Calu3 (cell line): Measurements from ENCODE around the gene EXD3. TPM values are rescaled to one million over a fixed set of nuclear protein-coding genes. Genes with fewer than 3 reads are reported as not detected.
"Not testable (repeated sequence)": the region's sequence is repeated elsewhere in the genome, so short reads cannot be mapped to it uniquely, and the experiment has no call there.

Experiments used
- BruUV-seq: library from RNA; stranded (reverse); fragments of 400-500 nt; replicated peaks from 2 replicates; lab custom pipeline; 2021; lab: Mats Ljungman, UMichigan
- CTCF ChIA-PET: fragments of 300-600 bp; sonication (Branson Sonifier 250); formaldehyde crosslinking; loops from one replicate; lab custom pipeline; 2022; ENCODE audit warnings: antibody characterized with exemption; lab: Charles Lee
- DNase-seq: peaks from one replicate; pipeline ENCODE4 v3.0.0; 2022
- H3K27ac Mint-ChIP-seq: one replicate; pipeline ENCODE4 v1.8.0; 2022; ENCODE audit warnings: mixed read lengths; ENCODE audit not compliant: unreplicated experiment
- H3K27me3 Mint-ChIP-seq: one replicate; pipeline ENCODE4 v1.8.0; 2022; ENCODE audit warnings: mixed read lengths; ENCODE audit not compliant: unreplicated experiment
- H3K36me3 Mint-ChIP-seq: one replicate; pipeline ENCODE4 v1.8.0; 2022; ENCODE audit warnings: mild to moderate bottlenecking, moderate library complexity, mixed read lengths; ENCODE audit not compliant: insufficient read depth, unreplicated experiment
- H3K4me1 Mint-ChIP-seq: one replicate; pipeline ENCODE4 v1.8.0; 2022; ENCODE audit warnings: mild to moderate bottlenecking, low read depth, mixed read lengths; ENCODE audit not compliant: unreplicated experiment
- H3K4me3 Mint-ChIP-seq: one replicate; pipeline ENCODE4 v1.8.0; 2022; ENCODE audit warnings: mild to moderate bottlenecking, low read depth, moderate library complexity, mixed read lengths; ENCODE audit not compliant: unreplicated experiment
- H3K9me3 Mint-ChIP-seq: one replicate; pipeline ENCODE4 v1.8.0; 2022; ENCODE audit warnings: low read depth, mixed read lengths; ENCODE audit not compliant: unreplicated experiment
- CTCF ChIP-seq: fragments of 200-600 bp; IDR thresholded peaks from one replicate; pipeline ENCODE4 v1.8.0; 2022; ENCODE audit warnings: antibody characterized with exemption; ENCODE audit not compliant: unreplicated experiment
- intact Hi-C: fragments of 100-400 bp; cut with micrococcal nuclease; formaldehyde crosslinking; loops from one replicate; pipeline ENCODE4 v1.10.0; 2022; ENCODE audit not compliant: unreplicated experiment
- total RNA-seq: library from RNA; stranded (reverse); gene quantifications from 2 replicates; pipeline ENCODE4 v1.2.3, GENCODE V29; 2022

Gene EXD3
- total RNA-seq, 1 experiment from 2014 or later = 13.2 TPM

- no peak for TF ChIP-seq CTCF
- H3K4me3 Mint-ChIP-seq = no peak overlapping the region
- BruUV-seq = no TSS peak
Measured at GRCh38 chr9:137388589-137389427, 34.2 kb downstream of the EXD3 start.

DNA sequence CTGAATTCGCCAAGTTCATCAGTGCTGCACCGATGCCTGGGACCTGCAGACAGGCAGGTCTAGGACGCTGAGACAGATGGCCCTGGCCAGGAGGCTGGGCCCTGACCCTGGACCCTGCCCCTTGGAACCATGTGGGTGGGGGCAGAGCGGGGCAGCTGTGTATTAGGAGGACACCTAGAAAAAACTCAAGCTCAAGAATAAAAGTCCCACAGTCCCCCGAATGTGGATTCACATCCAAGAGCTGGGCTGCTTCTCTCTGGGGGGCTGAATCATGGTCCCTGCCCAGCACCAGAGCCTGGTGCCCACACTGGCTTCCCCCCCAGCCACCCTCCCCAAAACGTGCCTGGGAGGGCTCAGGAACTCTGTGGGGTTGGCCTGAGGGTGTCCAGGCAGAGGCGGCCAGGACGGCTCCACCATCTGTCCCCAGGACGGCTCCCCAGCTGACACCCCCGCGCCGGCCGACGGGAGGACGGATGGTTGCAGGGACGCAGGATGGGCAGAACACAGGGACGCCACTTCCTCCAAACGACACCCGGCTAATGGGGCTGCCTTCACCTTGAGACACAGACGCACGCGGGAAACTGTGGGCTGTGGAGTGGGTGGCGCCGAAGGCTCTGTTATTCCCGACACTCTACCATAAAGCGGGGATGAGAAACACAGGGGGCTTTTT, 34.9 kb downstream of the EXD3 start:
- peaks cover 9% of the 10 kb centered on the region for H3K36me3 Mint-ChIP-seq
- CTCF ChIA-PET = no interaction called here
- H3K4me3 Mint-ChIP-seq = no peak overlapping the region

More at GRCh38 chr9:137388589-137389427, 34.2 kb downstream of the EXD3 start:
- CTCF ChIA-PET = interaction anchor here (0.6 kb wide), 1 partner anchor 49 kb away, joined by 4 read pairs; no protein-coding TSS in a partner anchor
- Mint-ChIP-seq H3K4me1 (no peaks in the 10 kb centered on the region), H3K27ac (no peak overlapping the region), H3K9me3 (no peaks in the 10 kb centered on the region), H3K27me3 (no peaks in the 10 kb centered on the region), H3K36me3 (peaks cover 4% of the 10 kb centered on the region)
- no peak for DNase-seq
- intact Hi-C loops = no loop called here

GRCh38 chr9:137387114-137387890, 35.7 kb downstream of the EXD3 start:
- no peak overlapping the region for H3K4me3 Mint-ChIP-seq
- CTCF ChIA-PET = no interaction called here
- peaks cover 9% of the 10 kb centered on the region for H3K36me3 Mint-ChIP-seq
- no peaks in the 10 kb centered on the region for H3K27me3 Mint-ChIP-seq
- no peak for DNase-seq
- intact Hi-C loops = no loop called here
- H3K9me3 Mint-ChIP-seq = no peaks in the 10 kb centered on the region
- no peak for TF ChIP-seq CTCF
- BruUV-seq = no TSS peak
- H3K27ac Mint-ChIP-seq = no peak overlapping the region
- H3K4me1 Mint-ChIP-seq = no peaks in the 10 kb centered on the region

More for the DNA sequence above, 34.9 kb downstream of the EXD3 start:
- Mint-ChIP-seq H3K27ac (no peak overlapping the region), H3K4me1 (no peaks in the 10 kb centered on the region), H3K9me3 (no peaks in the 10 kb centered on the region), H3K27me3 (no peaks in the 10 kb centered on the region)
- TF ChIP-seq CTCF = no peak
- intact Hi-C loops = no loop called here
- no TSS peak for BruUV-seq
- no peak for DNase-seq

GRCh38 chr9:137386507-137387113, 36.4 kb downstream of the EXD3 start:
- H3K27me3 Mint-ChIP-seq, BruUV-seq, CTCF ChIA-PET, DNase-seq, H3K27ac Mint-ChIP-seq, H3K9me3 Mint-ChIP-seq, H3K4me1 Mint-ChIP-seq, H3K4me3 Mint-ChIP-seq, intact Hi-C loops: not testable (repeated sequence)
- peaks cover 10% of the 10 kb centered on the region for H3K36me3 Mint-ChIP-seq
